Cardiac ventricle fibroblast (primary cell): Measurements from ENCODE around the gene FGF2. TPM values are rescaled to one million over a fixed set of nuclear protein-coding genes. Genes with fewer than 3 reads are reported as not detected.

Experiments
- total RNA-seq: library from RNA; depleted of rRNA; stranded (reverse); fragments of >200 nt; gene quantifications from 2 replicates; pipeline ENCODE4 v1.2.3, GENCODE V29; 2015

Gene FGF2
- 11.0 and 11.6 TPM in 2 replicates for total RNA-seq

DNA sequence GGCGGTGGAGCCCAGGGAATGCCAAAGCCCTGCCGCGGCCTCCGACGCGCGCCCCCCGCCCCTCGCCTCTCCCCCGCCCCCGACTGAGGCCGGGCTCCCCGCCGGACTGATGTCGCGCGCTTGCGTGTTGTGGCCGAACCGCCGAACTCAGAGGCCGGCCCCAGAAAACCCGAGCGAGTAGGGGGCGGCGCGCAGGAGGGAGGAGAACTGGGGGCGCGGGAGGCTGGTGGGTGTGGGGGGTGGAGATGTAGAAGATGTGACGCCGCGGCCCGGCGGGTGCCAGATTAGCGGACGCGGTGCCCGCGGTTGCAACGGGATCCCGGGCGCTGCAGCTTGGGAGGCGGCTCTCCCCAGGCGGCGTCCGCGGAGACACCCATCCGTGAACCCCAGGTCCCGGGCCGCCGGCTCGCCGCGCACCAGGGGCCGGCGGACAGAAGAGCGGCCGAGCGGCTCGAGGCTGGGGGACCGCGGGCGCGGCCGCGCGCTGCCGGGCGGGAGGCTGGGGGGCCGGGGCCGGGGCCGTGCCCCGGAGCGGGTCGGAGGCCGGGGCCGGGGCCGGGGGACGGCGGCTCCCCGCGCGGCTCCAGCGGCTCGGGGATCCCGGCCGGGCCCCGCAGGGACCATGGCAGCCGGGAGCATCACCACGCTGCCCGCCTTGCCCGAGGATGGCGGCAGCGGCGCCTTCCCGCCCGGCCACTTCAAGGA is at the start of gene FGF2:
Gene FGF2 (plus strand): TSS at position 279 of the 705 bp plus-strand sequence. CDS start 344 bp downstream, at position 623.

DNA sequence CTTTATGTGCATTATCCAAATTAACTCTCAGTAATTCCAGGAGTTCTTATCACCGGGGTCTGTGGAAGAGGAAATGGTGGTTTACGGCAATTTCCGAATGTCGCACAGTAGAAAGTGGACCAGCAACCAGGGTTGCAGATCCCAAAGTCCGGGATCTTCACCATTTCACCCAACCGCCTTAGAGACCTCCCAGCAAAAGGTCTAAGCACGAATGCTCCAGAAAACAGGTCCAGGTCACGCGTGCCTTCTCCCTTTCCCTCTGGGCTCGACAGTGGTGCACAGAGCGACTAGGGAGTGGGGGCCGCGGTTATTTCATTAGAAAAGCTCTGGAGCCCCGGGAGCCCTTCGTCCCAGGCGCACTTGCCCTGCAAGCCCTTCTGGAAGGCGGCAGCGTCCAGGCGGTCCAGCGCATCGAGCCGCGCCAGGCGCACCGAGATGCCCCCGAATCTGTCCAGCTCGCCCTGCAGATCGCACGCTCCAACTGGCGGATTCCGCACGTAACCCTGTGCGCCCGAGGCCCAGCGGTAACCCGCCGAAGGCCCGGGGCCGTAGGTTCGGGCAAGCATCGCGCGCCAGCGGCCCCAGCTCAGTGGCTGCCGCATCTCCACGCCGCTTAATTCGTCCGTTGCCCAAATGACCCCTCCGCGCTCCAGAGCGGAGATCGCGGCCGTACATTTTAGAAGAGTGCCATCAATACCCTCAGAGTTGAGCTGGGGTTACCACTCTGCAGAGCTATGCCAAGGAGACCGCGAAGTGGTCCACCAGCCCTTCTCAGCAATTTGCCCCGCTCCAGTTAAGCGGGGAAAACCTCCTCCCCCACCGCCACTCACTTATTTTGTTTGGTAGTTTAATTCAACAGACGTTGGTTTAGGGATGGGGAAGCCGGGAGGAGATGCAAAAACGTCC is 95.6 kb downstream of the FGF2 start, which contains the start of gene NUDT6:
Gene NUDT6 (minus strand): TSS at position 627 of the 906 bp plus-strand sequence. CDS start 25 bp downstream, at position 602.

Other genes starting within 250 kb of the FGF2 start
- not detected in 2 replicates for gene IL21, start 205.8 kb upstream of the FGF2 start, total RNA-seq
- 3.3 and 4.5 TPM in 2 replicates for gene BBS12, start 94.1 kb upstream of the FGF2 start, total RNA-seq
- 4.8 and 13.1 TPM in 2 replicates for gene NUDT6, start 95.8 kb downstream of the FGF2 start, total RNA-seq